ENCODE measurements around the gene ITGA5. TPM values are rescaled to one million over a fixed set of nuclear protein-coding genes. Genes with fewer than 3 reads are reported as not detected.

ITGA5 gene
- total RNA-seq, 1 experiment from 2014 or later, result 49.7 TPM

DNA sequence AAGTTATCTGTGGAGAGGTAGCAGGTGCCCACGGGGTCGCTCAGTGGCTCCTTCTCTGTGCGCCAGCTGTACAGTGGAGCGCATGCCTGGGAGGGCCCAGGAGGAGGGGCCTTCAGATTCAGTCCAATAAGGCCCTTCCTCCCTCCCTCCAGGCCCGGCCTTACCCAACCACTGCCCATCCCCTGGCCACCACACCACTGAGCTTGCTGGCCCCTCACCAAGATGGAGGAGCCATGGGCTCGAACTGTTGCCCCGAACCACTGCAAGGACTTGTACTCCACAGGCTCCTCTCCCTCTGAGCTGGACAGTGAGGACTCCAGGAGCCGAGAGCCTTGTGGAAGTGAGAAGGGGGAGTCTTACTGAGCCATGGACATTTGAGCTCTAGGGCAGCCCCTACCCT, 9.8 kb downstream of the ITGA5 start:
- RAD21 ChIA-PET (ENCODE audit: low non-redundant PET in 1 of 2, low total read pairs in 2 of 2, uncharacterized antibody in 2 of 2, unreplicated experiment in 2 of 2), result no interaction called here

More for the DNA sequence above, 9.8 kb downstream of the ITGA5 start:
- no peaks in the 10 kb centered on the region for H3K9me2 ChIP-seq (ENCODE audit: insufficient read depth)
- peaks cover 0 to 10% of the 10 kb centered on the region in 2 experiments; a peak in 2 of 4 replicates for H3K4me1 ChIP-seq (ENCODE audit: control insufficient read depth in 1 of 2, insufficient read depth in 2 of 2, low read length in 2 of 2)
- H3K27ac ChIP-seq (ENCODE audit: low read depth, low read length), result no peak overlapping the region
- ChIA-PET POLR2A (no interaction called here), CTCF (interaction anchor here (1.1 kb wide), 1 partner anchor 10 kb away, joined by 6 read pairs; no protein-coding TSS in a partner anchor)
- no peaks in the 10 kb centered on the region for H3K9me3 ChIP-seq (ENCODE audit: control insufficient read depth in 1 of 2, insufficient read depth in 1 of 2, low read depth in 1 of 2, low read length in 2 of 2)
- no peak overlapping the region for H3K4me3 ChIP-seq (replicated peaks in 1 of 2; ENCODE audit: low read depth in 1 of 2, low read length in 2 of 2)
- BruUV-seq (replicated peaks), result no TSS peak
- H4K20me1 ChIP-seq (ENCODE audit: insufficient read depth), result no peaks in the 10 kb centered on the region
- TF ChIP-seq, protein P1, sequence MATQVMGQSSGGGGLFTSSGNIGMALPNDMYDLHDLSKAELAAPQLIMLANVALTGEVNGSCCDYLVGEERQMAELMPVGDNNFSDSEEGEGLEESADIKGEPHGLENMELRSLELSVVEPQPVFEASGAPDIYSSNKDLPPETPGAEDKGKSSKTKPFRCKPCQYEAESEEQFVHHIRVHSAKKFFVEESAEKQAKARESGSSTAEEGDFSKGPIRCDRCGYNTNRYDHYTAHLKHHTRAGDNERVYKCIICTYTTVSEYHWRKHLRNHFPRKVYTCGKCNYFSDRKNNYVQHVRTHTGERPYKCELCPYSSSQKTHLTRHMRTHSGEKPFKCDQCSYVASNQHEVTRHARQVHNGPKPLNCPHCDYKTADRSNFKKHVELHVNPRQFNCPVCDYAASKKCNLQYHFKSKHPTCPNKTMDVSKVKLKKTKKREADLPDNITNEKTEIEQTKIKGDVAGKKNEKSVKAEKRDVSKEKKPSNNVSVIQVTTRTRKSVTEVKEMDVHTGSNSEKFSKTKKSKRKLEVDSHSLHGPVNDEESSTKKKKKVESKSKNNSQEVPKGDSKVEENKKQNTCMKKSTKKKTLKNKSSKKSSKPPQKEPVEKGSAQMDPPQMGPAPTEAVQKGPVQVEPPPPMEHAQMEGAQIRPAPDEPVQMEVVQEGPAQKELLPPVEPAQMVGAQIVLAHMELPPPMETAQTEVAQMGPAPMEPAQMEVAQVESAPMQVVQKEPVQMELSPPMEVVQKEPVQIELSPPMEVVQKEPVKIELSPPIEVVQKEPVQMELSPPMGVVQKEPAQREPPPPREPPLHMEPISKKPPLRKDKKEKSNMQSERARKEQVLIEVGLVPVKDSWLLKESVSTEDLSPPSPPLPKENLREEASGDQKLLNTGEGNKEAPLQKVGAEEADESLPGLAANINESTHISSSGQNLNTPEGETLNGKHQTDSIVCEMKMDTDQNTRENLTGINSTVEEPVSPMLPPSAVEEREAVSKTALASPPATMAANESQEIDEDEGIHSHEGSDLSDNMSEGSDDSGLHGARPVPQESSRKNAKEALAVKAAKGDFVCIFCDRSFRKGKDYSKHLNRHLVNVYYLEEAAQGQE (IDR thresholded peaks at IDR 0.05; ENCODE audit: low read depth), result no peak
- TF ChIP-seq, protein P2, sequence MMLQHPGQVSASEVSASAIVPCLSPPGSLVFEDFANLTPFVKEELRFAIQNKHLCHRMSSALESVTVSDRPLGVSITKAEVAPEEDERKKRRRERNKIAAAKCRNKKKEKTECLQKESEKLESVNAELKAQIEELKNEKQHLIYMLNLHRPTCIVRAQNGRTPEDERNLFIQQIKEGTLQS (IDR thresholded peaks at IDR 0.05), result no peak
- no peak for TF ChIP-seq EZH2phosphoT487 (IDR thresholded peaks at IDR 0.05; ENCODE audit: borderline replicate concordance)
- TF ChIP-seq POLR2AphosphoS5 (IDR thresholded peaks at IDR 0.05; ENCODE audit: low read depth, low read length), result no peak
- TF ChIP-seq POLR2A (IDR thresholded peaks at IDR 0.05; ENCODE audit: borderline replicate concordance, extremely low read depth, insufficient read depth, insufficient read length), result no peak
- no peak for TF ChIP-seq CEBPB (IDR thresholded peaks at IDR 0.05; ENCODE audit: low read depth)
- no peak for ATAC-seq
- H3K4me2 ChIP-seq (ENCODE audit: low read length), result no peak overlapping the region
- H3K36me3 ChIP-seq (ENCODE audit: control insufficient read depth in 1 of 2, insufficient read depth in 2 of 2, low read length in 2 of 2), result peaks cover 22 to 32% of the 10 kb centered on the region in 2 experiments
- H2AFZ ChIP-seq (ENCODE audit: low read depth, low read length, poor library complexity, severe bottlenecking), result no peak overlapping the region
- intact Hi-C loops (cut with micrococcal nuclease), result no loop called here
- no peak for DNase-seq (ENCODE audit: low read depth, low spot score)
- no peak overlapping the region for H3K9ac ChIP-seq (ENCODE audit: low read length)
- H3K79me2 ChIP-seq (ENCODE audit: insufficient read depth, low read length), result peaks cover 8% of the 10 kb centered on the region
- no peaks in the 10 kb centered on the region for H3K27me3 ChIP-seq (ENCODE audit: insufficient read depth, low read length)
